Middle frontal gyrus (tissue), 1 donor: Measurements from ENCODE around the gene ZNF607.

Experiments used
- DNase-seq: peaks from one replicate; pipeline ENCODE4 v3.0.0-alpha.2; 2015; ENCODE audit warnings: low spot score; ENCODE audit errors: extremely low spot score

ZNF607 gene

GRCh38 chr19:37654118-37654517, 65.4 kb downstream of the ZNF607 start:
- no peak for DNase-seq
